ENCODE data around the gene SLC26A3.

GRCh38 chr7:107842213-107842612 is 39.2 kb upstream of the SLC26A3 start:
- TF ChIP-seq CTCF (IDR thresholded peaks at IDR 0.05; ENCODE audit: insufficient read depth, low read length, poor library complexity, severe bottlenecking) (no peak), EZH2phosphoT487 (conservative IDR thresholded peaks at IDR 0.05; ENCODE audit: low read length) (no peak)
